Stimulated activated CD8-positive, alpha-beta memory T cell treated with anti-CD3 and anti-CD28 coated beads, Interleukin-15, amount 100 ng/mL, for 4 hours (primary cell): ENCODE measurements around the gene KCNIP2.
A peak's percentile ranks its signal among the peaks of the same experiment; 100 is the strongest.

ENCODE experiments used
- DNase-seq, 2 donors: peaks; one replicate each; pipeline ENCODE4 v3.0.0-alpha.2; 2020; ENCODE audit warnings: low read depth in 2 of 2

KCNIP2 gene

DNA sequence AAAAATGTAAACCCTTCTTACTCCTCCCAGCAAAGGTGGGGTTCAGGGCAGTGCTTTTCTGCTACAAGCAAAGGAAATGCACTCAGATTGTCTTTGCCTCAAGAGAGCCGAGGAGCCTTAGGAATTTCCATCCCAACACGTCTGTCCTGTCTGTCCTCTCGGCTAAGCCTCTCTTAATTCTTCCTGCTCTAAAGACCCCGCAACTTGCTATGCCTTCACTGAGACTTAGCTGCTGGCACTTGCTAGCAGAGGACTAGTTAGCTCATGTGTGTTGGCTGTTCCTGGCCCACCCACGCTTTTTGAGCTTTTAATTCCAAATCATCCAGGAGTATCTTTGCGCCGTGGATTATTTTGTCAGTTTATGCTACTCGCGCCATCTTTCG, 59.9 kb downstream of the KCNIP2 start:
- DNase-seq, result no peak

GRCh38 chr10:101782811-101783735, 60.5 kb downstream of the KCNIP2 start, which contains the start of gene NPM3:
Gene NPM3 (minus strand): TSS chr10:101783446. CDS start chr10:101783390, 56 bp downstream.
- DNase-seq, result peak; percentile 70 to 80

GRCh38 chr10:101781984-101782810, 61.4 kb downstream of the KCNIP2 start:
- DNase-seq, result no peak

DNA sequence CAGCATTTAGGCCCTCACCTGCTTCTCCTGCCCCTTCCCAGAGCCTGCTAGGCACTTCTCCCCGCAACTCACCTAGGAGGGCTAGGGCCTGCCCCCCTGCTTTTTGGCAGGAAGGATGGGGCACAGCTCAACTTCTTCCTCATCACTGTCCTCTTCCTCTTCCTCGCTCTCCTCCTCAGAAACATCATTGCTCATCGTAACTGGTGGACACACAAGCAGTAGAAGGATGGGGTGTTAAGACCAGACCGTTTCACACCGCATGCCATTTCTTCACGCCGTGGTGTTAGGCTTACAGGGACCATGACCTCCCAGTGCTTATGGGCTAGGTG, 62.0 kb downstream of the KCNIP2 start:
- no peak for DNase-seq

- DNase-seq, result peak; percentile 37 to 43
Measured at GRCh38 chr10:101780818-101781654, 62.6 kb downstream of the KCNIP2 start.

DNA sequence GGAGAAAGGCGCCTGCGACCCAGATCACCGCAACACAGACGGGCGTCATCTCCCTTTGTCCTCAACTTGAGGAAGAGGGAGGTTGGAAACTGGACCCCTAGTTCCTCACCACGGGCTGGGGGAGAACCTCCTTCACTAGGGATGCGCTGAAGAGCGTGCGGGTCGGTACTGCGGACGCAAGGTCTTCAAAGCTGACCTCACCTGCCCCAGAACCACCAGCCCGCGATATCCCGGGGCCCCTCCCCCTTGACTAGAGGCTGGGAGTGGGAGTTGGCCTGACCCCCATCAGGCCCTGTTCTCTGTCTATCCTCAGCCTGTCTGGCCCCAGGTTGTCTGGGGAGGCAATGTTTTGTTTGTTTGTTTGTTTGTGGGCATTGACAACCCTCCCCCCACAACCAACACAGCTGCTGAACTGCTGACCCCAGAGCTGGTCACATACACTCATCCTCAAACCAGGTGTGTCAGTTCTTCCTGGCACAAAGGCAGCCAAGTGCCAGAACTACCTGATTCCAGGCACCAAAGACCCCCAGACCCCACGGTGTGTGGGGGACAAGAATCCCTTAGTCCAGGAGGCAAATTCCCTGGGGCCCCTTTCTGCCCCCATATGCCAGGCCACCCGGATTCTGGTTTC, 63.3 kb downstream of the KCNIP2 start:
- DNase-seq, result no peak

GRCh38 chr10:101779544-101780186, 63.9 kb downstream of the KCNIP2 start:
- DNase-seq, result peak; percentile 47 to 51

GRCh38 chr10:101778781-101779543, 64.6 kb downstream of the KCNIP2 start:
- no peak for DNase-seq

DNA sequence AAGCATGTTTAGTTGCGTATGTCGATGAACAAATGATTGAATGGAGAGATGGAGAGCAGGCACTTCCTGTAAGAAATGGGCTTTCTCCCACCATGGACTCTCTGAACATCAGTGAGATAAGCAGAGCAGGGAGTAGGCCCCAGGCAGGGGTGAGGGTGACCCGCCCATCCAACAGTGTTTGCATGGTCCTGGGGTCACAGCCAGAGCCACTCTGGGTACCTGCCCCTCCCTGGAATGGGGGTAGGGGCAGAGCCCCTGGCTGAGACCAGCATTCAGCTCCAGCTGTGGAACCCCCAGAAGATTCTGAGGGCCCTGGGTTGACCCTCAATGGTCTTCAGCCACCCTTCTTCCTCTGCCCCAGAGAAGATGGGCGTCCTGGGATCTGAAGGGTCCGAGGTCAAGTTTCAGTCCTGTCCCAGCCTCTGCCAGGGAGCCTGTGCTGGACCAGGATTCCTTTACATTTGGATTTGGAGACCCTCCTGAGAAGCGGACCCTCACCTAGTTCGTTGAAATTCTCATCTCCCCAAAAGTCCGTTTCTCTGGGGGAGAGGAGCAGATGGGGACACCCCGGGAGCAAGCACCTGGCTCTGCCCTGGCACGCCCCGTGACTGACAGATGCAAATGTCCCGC, 65.3 kb downstream of the KCNIP2 start:
- DNase-seq, result no peak

DNA sequence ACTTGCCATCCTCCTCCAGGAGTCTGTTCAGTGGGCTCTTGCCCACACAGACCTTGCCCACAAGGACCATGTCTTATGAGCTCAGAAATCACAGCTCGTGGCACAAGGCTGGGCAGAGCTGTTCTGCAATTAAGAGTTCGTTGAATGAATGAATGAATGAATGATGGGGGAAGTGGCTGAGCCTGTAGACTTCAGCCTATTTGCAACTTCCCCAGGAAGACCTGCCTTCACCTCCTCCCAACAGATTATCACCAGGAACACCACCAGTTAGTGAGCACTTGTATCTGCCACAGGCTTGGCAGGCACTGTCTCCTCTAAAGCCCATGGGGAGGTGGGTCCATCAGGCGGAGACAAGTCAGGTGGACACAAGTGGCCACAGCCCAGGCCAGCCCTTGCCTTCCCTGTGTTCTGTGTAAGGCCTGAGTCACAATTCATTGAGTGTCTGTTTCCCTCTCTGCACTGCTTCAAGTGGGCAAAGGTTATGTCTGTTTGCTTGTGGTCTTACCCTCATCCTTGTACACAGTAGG, 65.9 kb downstream of the KCNIP2 start:
- no peak for DNase-seq

- no peak for DNase-seq
Measured at GRCh38 chr10:101776161-101776817, 67.3 kb downstream of the KCNIP2 start.
